T1000 (cell line): ENCODE measurements around the gene HBA1.
"Not testable (repeated sequence)": the region's sequence is repeated elsewhere in the genome, so short reads cannot be mapped to it uniquely, and the experiment has no call there.

Source experiments
- DNase-seq: peaks from one replicate; lab custom pipeline; 2025; ENCODE audit warnings: mixed read lengths; lab: John Stamatoyannopoulos, UW

Gene HBA1

DNA sequence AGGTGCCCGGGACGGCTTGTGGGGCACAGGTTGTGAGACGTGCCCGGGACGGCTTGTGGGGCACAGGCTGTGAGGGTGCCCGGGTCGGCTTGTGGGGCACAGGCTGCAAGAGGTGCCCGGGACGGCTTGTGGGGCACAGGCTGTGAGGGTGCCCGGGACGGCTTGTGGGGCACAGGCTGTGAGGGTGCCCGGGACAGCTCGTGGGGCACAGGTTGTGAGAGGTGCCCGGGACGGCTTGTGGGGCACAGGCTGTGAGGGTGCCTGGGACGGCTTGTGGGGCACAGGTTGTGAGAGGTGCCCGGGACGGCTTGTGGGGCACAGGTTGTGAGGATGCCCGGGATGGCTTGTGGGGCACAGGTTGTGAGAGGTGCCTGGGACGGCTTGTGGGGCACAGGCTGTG, 16.2 kb upstream of the HBA1 start:
- DNase-seq: not testable (repeated sequence)

DNA sequence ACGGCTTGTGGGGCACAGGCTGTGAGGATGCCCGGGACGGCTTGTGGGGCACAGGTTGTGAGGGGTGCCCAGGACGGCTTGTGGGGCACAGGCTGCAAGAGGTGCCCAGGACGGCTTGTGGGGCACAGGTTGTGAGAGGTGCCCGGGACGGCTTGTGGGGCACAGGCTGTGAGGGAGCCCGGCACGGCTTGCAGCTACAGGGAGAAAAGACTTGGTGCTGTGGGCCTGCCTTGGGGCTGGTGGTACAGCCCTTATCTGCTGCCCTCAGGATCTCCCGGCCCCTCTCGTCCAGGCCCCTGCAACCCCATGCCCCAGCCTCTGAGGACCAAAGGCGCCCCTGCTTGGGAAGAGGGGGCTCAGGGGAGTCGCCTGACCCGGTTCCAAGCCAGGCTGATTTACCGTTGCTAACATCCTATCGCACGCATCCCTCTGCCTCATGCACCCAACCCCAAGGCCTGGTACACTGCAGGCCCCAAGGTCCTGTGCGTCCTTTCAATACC, 15.7 kb upstream of the HBA1 start:
- no peak for DNase-seq

DNA sequence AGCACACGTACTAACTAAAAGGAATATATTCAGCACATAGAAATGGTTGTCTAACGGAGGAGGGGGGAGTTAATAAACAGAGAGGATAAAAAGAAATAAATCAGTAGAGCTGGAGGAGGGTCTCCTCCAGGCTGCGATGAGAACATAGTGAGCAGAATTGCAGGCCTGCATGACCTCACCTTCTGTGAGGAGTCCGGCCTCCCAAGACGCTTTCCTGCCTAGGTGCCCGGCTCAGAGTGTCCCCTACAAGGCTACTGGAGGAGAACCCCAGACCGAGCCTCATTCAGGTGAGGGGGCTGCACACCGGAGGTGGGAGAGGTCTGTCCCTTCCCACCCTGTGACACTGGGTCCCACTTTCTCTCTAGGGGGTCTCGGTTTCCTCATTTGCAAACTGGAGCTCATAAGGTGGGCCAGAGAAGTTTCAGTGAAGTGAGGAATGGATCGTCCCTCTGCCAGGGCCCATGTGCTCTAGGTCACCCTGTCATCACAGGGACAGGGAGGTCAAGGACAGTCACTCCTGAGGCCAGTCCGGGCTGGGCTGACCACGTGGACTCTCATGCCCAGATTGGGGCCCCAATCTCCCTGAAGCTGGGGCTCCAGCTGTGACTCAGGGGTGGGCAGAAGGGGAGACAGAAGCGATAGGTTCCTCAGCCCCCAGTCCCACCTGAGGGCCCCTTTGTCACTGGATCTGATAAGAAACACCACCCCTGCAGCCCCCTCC, 14.0 kb upstream of the HBA1 start:
- no peak for DNase-seq

DNA sequence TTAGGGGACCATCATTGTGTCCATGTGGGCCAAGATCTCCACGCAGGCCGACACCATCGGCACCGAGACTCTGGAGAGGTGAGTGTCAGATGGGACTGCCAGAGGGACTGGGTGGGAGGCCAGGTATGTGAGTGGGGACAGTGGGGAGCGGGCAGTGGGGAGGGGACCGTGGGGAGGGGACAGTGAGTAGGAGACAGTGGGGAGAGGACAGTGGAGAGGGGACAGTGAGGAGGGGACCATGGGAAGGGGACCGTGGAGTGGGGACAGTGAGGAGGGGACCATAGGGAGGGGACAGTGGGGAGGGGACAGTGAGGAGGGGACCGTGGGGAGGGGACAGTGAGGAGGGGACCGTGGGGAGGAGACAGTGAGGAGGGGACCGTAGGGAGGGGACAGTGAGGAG, 13.3 kb upstream of the HBA1 start:
- DNase-seq: not testable (repeated sequence)

DNA sequence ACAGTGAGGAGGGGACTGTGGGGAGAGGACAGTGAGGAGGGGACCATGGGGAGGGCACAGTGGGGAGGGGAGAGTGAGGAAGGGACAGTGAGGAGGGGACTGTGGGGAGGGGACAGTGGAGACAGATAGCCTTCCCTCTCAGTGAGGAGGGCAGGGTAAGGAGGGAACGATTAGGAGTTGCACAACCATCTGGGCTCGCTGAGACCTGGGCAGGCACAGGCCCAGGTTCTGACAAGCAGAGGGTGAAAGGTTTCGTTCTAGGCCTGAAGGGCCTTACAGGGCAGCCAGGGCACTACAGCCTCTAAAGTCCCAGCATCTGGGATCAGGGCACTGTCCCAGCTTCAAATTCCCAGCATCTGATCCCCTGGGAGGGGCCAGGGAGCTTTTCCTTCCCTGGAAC, 12.8 kb upstream of the HBA1 start:
- not testable (repeated sequence) for DNase-seq

DNA sequence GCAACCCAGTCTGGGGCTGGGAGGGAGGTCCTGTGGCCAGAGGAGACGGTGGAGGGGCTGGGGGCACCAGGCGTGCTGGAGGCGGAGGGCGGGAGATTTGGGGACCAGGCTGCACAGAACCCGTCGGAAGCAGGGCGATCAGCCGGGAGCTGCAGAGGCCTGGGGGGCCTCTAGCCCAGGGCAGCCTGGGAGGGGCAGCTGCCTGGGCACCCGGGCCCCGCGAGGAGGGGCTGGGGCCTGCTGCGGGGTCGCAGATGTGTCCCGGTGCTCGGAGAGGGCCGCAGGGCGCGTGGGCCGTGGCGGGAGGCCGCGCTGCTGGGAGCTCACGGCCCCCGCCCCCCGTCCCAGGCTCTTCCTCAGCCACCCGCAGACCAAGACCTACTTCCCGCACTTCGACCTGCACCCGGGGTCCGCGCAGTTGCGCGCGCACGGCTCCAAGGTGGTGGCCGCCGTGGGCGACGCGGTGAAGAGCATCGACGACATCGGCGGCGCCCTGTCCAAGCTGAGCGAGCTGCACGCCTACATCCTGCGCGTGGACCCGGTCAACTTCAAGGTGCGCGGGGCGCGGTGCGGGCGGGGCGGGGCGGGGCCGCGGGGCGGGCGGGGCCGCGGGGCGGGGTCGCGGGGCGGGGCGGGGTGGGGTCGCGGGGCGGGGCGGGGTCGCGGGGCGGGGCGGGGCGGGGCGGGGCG, 12.2 kb upstream of the HBA1 start:
- not testable (repeated sequence) for DNase-seq

DNA sequence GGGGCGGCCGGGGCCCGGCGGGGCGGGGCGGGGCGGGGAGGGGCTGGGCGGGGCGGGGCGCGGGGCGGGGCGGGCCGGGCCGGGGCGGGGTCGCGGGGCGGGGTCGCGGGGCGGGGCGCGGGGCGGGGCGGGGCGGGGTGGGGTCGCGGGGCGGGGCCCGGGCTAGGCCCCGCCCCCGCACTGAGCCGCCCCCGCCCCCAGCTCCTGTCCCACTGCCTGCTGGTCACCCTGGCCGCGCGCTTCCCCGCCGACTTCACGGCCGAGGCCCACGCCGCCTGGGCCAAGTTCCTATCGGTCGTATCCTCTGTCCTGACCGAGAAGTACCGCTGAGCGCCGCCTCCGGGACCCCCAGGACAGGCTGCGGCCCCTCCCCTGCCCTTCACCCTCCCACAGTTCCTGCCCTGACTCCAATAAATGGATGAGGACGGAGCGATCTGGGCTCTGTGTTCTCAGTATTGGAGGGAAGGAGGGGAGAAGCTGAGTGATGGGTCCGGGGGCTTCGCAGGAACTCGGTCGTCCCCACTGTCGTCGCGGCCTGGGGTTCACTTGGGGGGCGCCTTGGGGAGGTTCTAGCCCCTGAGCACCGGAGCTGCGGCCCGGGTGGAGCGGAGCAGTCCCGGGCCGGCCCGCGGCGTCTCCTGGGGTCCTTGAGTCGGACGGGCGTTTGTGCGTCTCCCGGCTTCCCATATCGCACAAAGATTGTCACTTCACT, 11.5 kb upstream of the HBA1 start:
- no peak for DNase-seq

DNA sequence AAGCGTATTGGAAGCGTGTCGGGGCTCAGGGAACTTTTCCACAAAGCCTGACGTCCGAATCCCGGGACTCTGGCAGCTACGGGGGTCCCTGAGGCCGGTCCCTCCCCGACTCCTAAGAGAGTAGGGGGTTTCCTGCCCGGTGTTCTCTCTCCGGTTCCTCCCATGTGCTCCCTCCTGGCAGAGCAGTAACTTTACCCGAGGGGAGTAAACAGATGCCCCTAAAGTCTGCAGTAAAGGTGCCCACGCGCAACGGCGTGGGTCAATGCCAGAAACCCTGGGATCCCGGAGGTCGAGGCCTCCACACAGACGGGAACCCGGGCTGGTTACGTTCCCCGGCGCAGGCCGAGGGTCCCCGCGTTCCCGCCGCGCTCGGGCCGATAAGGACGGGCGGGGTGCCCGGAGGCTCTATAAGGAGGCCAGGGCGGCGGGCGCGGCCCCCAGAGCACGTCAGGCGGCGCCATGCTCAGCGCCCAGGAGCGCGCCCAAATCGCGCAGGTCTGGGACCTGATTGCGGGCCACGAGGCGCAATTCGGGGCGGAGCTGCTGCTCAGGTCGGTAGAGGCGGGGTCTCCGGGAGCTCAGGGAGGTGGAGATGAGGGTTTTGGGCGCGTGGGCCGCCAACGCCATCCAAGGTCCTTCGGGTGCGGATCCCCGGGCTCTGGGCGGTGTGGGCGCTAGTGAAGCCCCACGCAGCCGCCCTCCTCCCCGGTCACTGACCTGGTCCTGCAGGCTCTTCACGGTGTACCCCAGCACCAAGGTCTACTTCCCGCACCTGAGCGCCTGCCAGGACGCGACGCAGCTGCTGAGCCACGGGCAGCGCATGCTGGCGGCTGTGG, 10.7 kb upstream of the HBA1 start, which contains the start of gene HBM:
Gene HBM, plus strand, starts transcription at position 440 of the 836 bp plus-strand sequence. Its CDS starts 20 bp downstream, at position 460.
- DNase-seq: no peak

DNA sequence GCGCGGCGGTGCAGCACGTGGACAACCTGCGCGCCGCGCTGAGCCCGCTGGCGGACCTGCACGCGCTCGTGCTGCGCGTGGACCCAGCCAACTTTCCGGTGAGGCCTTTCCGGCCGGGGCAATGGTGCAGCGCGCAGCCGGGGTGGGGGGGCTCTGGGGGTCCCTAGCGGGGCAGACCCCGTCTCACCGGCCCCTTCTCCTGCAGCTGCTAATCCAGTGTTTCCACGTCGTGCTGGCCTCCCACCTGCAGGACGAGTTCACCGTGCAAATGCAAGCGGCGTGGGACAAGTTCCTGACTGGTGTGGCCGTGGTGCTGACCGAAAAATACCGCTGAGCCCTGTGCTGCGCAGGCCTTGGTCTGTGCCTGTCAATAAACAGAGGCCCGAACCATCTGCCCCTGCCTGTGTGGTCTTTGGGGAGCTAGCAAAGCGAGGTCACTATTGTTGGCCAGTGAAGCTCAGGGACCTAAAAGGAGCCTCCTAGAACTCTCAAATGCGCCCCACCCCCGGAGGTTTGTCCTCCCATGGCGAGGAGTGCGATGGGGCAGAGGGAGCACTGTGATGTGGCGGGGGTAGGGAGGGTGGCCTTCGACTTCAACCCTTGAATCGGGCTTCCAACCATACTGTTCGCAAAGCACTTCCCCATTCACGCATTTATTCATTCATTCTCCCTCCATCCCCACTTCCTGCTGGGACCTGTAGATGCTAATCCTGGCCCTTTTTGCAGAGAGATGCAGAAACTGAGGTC, 9.9 kb upstream of the HBA1 start:
- DNase-seq: no peak

DNA sequence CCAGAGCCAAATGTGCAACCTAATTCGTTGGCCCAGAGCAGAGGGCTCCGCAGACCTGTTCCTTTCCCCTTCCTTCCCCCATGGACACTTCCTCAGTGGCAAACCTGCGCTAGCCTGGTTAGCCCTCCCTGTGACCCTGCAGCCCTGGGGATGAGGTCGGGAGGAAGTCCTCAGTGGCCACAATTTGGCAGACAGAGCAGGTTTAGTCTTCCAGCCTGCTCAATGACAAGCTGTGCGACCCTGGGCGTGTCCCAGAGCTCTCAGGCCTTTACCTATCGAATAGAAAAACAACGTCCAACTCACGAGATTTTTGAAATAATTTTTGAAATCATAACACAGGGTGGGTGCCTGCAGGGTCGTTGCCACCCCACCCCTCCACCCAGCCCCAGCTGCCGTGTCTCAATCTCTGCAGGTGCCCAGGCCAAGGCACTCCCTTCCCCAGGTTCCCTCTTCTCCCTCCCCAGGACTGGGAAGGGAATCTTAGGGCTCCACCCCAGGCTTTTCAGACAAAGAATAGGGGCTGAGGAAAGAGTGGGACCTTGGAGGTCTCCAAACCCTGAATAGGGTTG, 9.3 kb upstream of the HBA1 start:
- no peak for DNase-seq

DNA sequence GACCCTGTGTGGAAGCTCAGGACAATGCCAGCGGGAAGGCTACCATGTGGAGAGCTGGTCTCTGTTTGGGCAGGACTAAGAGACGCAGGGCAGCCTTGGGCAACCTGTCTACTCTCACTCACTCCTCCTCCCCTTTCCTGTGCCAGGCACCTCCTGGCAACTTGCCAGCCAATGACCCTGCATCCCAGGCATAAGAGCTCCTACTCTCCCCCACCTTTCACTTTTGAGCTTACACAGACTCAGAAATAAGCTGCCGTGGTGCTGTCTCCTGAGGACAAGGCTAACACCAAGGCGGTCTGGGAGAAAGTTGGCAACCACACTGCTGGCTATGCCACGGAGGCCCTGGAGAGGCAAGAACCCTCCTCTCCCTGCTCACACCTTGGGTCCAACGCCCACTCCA, 8.1 kb upstream of the HBA1 start:
- DNase-seq: no peak

DNA sequence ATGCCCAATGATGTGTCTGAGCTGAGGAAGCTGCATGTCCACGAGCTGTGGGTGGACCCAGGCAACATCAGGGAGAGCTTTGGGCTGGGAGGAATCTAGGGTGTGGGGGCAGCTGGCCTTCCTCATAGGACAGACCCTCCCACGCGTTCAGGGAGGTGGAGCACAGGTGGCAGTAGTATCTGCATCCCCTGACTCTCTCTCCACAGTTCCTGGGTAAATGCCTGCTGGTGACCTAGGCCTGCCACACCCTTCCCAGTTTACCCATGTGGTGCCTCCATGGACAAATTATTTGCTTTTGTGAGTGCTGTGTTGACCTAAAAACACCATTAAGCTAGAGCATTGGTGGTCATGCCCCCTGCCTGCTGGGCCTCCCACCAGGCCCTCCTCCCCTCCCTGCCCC, 7.5 kb upstream of the HBA1 start:
- no peak for DNase-seq

DNA sequence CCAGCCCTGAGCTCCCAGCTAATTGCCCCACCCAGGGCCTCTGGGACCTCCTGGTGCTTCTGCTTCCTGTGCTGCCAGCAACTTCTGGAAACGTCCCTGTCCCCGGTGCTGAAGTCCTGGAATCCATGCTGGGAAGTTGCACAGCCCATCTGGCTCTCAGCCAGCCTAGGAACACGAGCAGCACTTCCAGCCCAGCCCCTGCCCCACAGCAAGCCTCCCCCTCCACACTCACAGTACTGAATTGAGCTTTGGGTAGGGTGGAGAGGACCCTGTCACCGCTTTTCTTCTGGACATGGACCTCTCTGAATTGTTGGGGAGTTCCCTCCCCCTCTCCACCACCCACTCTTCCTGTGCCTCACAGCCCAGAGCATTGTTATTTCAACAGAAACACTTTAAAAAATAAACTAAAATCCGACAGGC, 6.4 kb upstream of the HBA1 start:
- not testable (repeated sequence) for DNase-seq

DNA sequence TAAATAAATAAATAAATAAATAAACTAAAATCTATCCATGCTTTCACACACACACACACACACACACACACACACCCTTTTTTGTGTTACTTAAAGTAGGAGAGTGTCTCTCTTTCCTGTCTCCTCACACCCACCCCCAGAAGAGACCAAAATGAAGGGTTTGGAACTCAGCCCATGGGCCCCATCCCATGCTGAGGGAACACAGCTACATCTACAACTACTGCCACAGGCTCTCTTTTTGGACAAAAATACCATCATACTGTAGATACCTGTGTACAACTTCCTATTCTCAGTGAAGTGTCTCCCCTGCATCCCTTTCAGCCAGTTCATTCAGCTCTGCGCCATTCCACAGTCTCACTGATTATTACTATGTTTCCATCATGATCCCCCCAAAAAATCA, 5.7 kb upstream of the HBA1 start:
- DNase-seq: no peak

DNA sequence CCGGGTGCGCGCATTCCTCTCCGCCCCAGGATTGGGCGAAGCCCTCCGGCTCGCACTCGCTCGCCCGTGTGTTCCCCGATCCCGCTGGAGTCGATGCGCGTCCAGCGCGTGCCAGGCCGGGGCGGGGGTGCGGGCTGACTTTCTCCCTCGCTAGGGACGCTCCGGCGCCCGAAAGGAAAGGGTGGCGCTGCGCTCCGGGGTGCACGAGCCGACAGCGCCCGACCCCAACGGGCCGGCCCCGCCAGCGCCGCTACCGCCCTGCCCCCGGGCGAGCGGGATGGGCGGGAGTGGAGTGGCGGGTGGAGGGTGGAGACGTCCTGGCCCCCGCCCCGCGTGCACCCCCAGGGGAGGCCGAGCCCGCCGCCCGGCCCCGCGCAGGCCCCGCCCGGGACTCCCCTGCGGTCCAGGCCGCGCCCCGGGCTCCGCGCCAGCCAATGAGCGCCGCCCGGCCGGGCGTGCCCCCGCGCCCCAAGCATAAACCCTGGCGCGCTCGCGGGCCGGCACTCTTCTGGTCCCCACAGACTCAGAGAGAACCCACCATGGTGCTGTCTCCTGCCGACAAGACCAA, 4.0 kb upstream of the HBA1 start, which contains the start of gene HBA2:
Gene HBA2, plus strand, starts transcription at position 503 of the 568 bp plus-strand sequence. Its CDS starts 37 bp downstream, at position 540.
- not testable (repeated sequence) for DNase-seq

DNA sequence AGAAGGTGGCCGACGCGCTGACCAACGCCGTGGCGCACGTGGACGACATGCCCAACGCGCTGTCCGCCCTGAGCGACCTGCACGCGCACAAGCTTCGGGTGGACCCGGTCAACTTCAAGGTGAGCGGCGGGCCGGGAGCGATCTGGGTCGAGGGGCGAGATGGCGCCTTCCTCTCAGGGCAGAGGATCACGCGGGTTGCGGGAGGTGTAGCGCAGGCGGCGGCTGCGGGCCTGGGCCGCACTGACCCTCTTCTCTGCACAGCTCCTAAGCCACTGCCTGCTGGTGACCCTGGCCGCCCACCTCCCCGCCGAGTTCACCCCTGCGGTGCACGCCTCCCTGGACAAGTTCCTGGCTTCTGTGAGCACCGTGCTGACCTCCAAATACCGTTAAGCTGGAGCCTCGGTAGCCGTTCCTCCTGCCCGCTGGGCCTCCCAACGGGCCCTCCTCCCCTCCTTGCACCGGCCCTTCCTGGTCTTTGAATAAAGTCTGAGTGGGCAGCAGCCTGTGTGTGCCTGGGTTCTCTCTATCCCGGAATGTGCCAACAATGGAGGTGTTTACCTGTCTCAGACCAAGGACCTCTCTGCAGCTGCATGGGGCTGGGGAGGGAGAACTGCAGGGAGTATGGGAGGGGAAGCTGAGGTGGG, 3.1 kb upstream of the HBA1 start:
- DNase-seq: not testable (repeated sequence)

DNA sequence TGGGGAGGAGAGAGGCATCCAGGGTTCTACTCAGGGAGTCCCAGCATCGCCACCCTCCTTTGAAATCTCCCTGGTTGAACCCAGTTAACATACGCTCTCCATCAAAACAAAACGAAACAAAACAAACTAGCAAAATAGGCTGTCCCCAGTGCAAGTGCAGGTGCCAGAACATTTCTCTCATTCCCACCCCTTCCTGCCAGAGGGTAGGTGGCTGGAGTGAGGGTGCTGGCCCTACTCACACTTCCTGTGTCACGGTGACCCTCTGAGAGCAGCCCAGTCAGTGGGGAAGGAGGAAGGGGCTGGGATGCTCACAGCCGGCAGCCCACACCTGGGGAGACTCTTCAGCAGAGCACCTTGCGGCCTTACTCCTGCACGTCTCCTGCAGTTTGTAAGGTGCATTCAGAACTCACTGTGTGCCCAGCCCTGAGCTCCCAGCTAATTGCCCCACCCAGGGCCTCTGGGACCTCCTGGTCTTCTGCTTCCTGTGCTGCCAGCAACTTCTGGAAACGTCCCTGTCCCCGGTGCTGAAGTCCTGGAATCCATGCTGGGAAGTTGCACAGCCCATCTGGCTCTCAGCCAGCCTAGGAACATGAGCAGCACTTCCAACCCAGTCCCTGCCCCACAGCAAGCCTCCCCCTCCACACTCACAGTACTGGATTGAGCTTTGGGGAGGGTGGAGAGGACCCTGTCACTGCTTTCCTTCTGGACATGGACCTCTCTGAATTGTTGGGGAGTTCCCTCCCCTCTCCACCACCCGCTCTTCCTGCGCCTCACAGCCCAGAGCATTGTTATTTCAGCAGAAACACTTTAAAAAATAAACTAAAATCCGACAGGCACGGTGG, 2.3 kb upstream of the HBA1 start:
- not testable (repeated sequence) for DNase-seq

DNA sequence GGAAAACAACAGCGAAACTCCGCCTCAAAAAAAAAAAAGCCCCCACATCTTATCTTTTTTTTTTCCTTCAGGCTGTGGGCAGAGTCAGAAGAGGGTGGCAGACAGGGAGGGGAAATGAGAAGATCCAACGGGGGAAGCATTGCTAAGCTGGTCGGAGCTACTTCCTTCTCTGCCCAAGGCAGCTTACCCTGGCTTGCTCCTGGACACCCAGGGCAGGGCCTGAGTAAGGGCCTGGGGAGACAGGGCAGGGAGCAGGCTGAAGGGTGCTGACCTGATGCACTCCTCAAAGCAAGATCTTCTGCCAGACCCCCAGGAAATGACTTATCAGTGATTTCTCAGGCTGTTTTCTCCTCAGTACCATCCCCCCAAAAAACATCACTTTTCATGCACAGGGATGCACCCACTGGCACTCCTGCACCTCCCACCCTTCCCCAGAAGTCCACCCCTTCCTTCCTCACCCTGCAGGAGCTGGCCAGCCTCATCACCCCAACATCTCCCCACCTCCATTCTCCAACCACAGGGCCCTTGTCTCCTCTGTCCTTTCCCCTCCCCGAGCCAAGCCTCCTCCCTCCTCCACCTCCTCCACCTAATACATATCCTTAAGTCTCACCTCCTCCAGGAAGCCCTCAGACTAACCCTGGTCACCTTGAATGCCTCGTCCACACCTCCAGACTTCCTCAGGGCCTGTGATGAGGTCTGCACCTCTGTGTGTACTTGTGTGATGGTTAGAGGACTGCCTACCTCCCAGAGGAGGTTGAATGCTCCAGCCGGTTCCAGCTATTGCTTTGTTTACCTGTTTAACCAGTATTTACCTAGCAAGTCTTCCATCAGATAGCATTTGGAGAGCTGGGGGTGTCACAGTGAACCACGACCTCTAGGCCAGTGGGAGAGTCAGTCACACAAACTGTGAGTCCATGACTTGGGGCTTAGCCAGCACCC, 1.2 kb upstream of the HBA1 start:
- DNase-seq: no peak
